ENCODE measurements around the gene SCAPER.
A peak's percentile ranks its signal among the peaks of the same experiment; 100 is the strongest.

The SCAPER gene

GRCh38 chr15:76812381-76812780, 92.8 kb downstream of the SCAPER start:
- TF ChIP-seq ZNF645 (tag by site-specific recombination; IDR thresholded peaks at IDR 0.05) = no peak
- no peak for TF ChIP-seq ZBTB44 (tag by site-specific recombination; IDR thresholded peaks at IDR 0.05)
- no peak for TF ChIP-seq ZNF211 (tag by site-specific recombination; IDR thresholded peaks at IDR 0.05; ENCODE audit: low read depth)
- no peak for TF ChIP-seq ZFP69B (tag by site-specific recombination; IDR thresholded peaks at IDR 0.05)
- TF ChIP-seq ZNF549 (tag by site-specific recombination; IDR thresholded peaks at IDR 0.05) = no peak
- no peak for TF ChIP-seq ZNF777 (tag by site-specific recombination; IDR thresholded peaks at IDR 0.05; ENCODE audit: borderline replicate concordance)
- no peak for TF ChIP-seq ZNF404 (tag by site-specific recombination; IDR thresholded peaks at IDR 0.05)
- no peak for TF ChIP-seq ZNF423 (tag by site-specific recombination; IDR thresholded peaks at IDR 0.05)
- TF ChIP-seq INSM2 (tag by site-specific recombination; IDR thresholded peaks at IDR 0.05) = no peak
- POLR2A ChIA-PET = interaction anchor here (0.7 kb wide), 1 partner anchor 12 kb away, joined by 4 read pairs; no protein-coding TSS in a partner anchor
- Histone ChIP-seq H3K9me3 (ENCODE audit: control insufficient read depth, insufficient read depth, low read depth, low read length) (peaks cover 3% of the 10 kb centered on the region; the same call in 1 of the 2 replicates), H3K4me1 (ENCODE audit: control insufficient read depth, insufficient read depth, low read length) (no peaks in the 10 kb centered on the region), H3K27ac (ENCODE audit: extremely low read depth, low read depth, low read length) (no peak overlapping the region), H3K36me3 (ENCODE audit: control insufficient read depth in 2 of 2, insufficient read depth in 1 of 2, low read length in 2 of 2) (no peaks in the 10 kb centered on the region; a peak in 1 of 3 replicates), H3K4me3 (ENCODE audit: low read depth, low read length) (no peak overlapping the region)
- CTCF ChIA-PET = interaction anchor here (0.7 kb wide), 1 partner anchor 483 kb away, joined by 4 read pairs; no protein-coding TSS in a partner anchor

- Histone ChIP-seq H3K27ac (ENCODE audit: extremely low read depth, low read depth, low read length) (no peak overlapping the region), H3K9me3 (ENCODE audit: control insufficient read depth, insufficient read depth, low read depth, low read length) (peaks cover 3% of the 10 kb centered on the region; the same call in 1 of the 2 replicates), H3K36me3 (ENCODE audit: control insufficient read depth in 2 of 2, insufficient read depth in 1 of 2, low read length in 2 of 2) (peaks cover 0 to 2% of the 10 kb centered on the region in 2 experiments; a peak in 1 of 3 replicates), H3K4me1 (ENCODE audit: control insufficient read depth, insufficient read depth, low read length) (no peaks in the 10 kb centered on the region), H3K4me3 (ENCODE audit: low read depth, low read length) (no peak overlapping the region)
- ChIA-PET CTCF (no interaction called here), POLR2A (no interaction called here)
- TF ChIP-seq ATF2 (tag by site-specific recombination; IDR thresholded peaks at IDR 0.05; ENCODE audit: low read depth) (no peak), ZNF610 (tag by site-specific recombination; IDR thresholded peaks at IDR 0.05; ENCODE audit: borderline replicate concordance) (no peak), ZNF18 (tag by site-specific recombination; IDR thresholded peaks at IDR 0.05) (no peak), TCF7L2 (IDR thresholded peaks at IDR 0.05; ENCODE audit: borderline replicate concordance, low read depth, low read length) (no peak), SETDB1 (IDR thresholded peaks at IDR 0.05; ENCODE audit: insufficient read length, low read length) (peak; percentile 64), ZNF791 (tag by site-specific recombination; IDR thresholded peaks at IDR 0.05) (peak; percentile 82), HIC1 (tag by site-specific recombination; IDR thresholded peaks at IDR 0.05) (no peak), ZFP3 (tag by site-specific recombination; IDR thresholded peaks at IDR 0.05; ENCODE audit: low read depth) (no peak)
Measured at GRCh38 chr15:76809412-76810103, 95.6 kb downstream of the SCAPER start.

Data from HEK293 (cell line).